Keratinocyte (primary cell): Measurements from ENCODE around the gene ZIC2.

ENCODE experiments used
- EZH2 ChIP-seq: IDR thresholded peaks from one replicate; pipeline ENCODE4 v1.6.1; 2012; ENCODE audit warnings: inconsistent platforms, mild to moderate bottlenecking, low read length, moderate library complexity
- TF ChIP-seq, protein P1 (sequence below), 3 experiments: IDR thresholded peaks in 1 of 3; conservative IDR thresholded peaks in 1 of 3; optimal IDR thresholded peaks in 1 of 3; 2 replicates in 2 of 3; 3 replicates in 1 of 3; pipeline versions ENCODE3 to v1.5.1; 2011; ENCODE audit warnings: low read length in 3 of 3, mild to moderate bottlenecking in 3 of 3, moderate library complexity in 2 of 3, control low read depth in 1 of 3, inconsistent platforms in 1 of 3; ENCODE audit not compliant: insufficient read depth in 2 of 3; ENCODE audit errors: extremely low read depth in 1 of 3

DNA sequence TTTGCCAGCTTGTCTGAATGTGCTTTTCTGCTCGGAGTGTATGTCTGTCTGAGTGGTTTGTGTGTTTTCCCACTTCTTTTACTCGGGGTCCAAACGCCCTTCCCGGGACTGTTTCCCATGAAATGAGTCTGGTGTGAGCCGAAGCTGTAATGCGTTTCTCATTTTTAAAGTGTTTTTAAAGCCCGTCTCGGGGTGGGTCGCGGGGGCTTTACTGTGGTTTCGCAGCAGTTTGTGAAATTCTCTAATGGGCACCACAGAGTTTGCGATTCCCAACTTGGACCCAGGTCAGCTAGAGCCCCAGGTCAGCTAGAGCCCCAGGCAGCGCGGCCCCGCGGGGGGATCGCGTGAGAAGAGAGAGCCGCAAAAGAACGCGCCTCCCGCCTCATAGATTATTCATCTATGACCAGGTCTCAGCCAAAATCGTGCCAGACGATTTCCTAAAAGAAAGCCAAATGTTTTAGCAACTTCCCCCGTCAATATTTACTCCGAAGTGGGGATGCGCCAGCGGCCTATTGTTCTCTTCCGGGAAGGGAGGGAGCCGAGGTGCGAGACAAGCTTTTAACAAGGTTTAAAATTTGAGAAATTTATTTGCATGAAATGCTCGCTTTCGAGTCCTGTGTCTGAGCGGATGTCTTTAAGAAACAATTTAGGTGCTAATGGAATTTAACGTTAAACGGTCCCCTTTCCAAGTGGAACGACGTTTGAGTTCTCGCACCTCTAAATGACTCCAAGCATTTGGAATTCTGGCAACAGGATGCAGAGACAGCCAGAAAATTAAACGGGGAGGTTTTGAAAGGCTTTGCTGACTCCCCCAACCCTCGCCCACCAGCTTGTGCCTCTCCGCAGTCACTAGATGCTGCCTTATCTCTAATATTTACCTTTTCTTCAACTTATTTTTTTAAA is 2.2 kb downstream of the ZIC2 start:
- TF ChIP-seq, protein P1, sequence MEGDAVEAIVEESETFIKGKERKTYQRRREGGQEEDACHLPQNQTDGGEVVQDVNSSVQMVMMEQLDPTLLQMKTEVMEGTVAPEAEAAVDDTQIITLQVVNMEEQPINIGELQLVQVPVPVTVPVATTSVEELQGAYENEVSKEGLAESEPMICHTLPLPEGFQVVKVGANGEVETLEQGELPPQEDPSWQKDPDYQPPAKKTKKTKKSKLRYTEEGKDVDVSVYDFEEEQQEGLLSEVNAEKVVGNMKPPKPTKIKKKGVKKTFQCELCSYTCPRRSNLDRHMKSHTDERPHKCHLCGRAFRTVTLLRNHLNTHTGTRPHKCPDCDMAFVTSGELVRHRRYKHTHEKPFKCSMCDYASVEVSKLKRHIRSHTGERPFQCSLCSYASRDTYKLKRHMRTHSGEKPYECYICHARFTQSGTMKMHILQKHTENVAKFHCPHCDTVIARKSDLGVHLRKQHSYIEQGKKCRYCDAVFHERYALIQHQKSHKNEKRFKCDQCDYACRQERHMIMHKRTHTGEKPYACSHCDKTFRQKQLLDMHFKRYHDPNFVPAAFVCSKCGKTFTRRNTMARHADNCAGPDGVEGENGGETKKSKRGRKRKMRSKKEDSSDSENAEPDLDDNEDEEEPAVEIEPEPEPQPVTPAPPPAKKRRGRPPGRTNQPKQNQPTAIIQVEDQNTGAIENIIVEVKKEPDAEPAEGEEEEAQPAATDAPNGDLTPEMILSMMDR (optimal IDR thresholded peaks at IDR 0.05 in 1 of 3, IDR thresholded peaks at IDR 0.05 in 1 of 3, conservative IDR thresholded peaks at IDR 0.05 in 1 of 3; ENCODE audit: extremely low read depth in 1 of 3, insufficient read depth in 2 of 3, low read length in 3 of 3): no peak
- peak; percentile 12 for TF ChIP-seq EZH2
